Tibial nerve (tissue), 4 donors: ENCODE measurements around the gene VPS26B. TPM values are rescaled to one million over a fixed set of nuclear protein-coding genes. Genes with fewer than 3 reads are reported as not detected.

Experiments used
- DNase-seq, 2 donors: peaks; one replicate each; pipeline ENCODE4 v3.0.0-alpha.2; 2019; ENCODE audit warnings: low spot score in 2 of 2
- H3K27ac ChIP-seq, 4 donors: fragments of 200-600 bp; sonication (generic) in 3 of 4; one replicate each; pipeline ENCODE4 v1.5.1; 2017 to 2019; ENCODE audit warnings: mild to moderate bottlenecking in 1 of 4
- H3K27me3 ChIP-seq, 2 donors: fragments of 200-600 bp; sonication (generic) in 1 of 2; one replicate each; pipeline versions ENCODE4 v1.5.1 to v1.6.0; 2017 to 2019
- H3K36me3 ChIP-seq, 3 donors: fragments of 200-600 bp; sonication (generic); one replicate each; pipeline ENCODE4 v1.5.1; 2018 to 2019
- H3K4me1 ChIP-seq, 4 donors: fragments of 200-600 bp; sonication (generic) in 3 of 4; one replicate each; pipeline ENCODE4 v1.5.1; 2017 to 2019
- H3K4me3 ChIP-seq, 4 donors: fragments of 200-600 bp; sonication (generic) in 3 of 4; one replicate each; pipeline ENCODE4 v1.5.1; 2017 to 2019; ENCODE audit warnings: mild to moderate bottlenecking in 1 of 4, moderate library complexity in 1 of 4
- H3K9me3 ChIP-seq, 4 donors: fragments of 200-600 bp; sonication (generic) in 3 of 4; one replicate each; pipeline ENCODE4 v1.5.1; 2017 to 2019
- EP300 ChIP-seq, 2 donors: sonication (generic); formaldehyde crosslinking; IDR thresholded peaks; one replicate each; pipeline ENCODE4 v1.6.1; 2017; ENCODE audit warnings: antibody characterized with exemption in 2 of 2, mild to moderate bottlenecking in 1 of 2
- POLR2A ChIP-seq, 2 donors: fragments of 450-650 bp; IDR thresholded peaks; one replicate each; pipeline ENCODE4 v1.6.1; 2017; ENCODE audit warnings: antibody characterized with exemption in 2 of 2, mild to moderate bottlenecking in 2 of 2, moderate library complexity in 2 of 2
- WGBS, 2 donors: methylation state at CpG; one replicate each; pipeline ENCODE4 v1.1.5; 2018; 5-methylcytosine and 5-hydroxymethylcytosine counted together
- total RNA-seq, 4 donors: library from RNA; depleted of rRNA; stranded (reverse); fragments of >200 nt; gene quantifications; one replicate each; pipeline ENCODE4 v1.1.0, GENCODE V29; 2016
- TF ChIP-seq, protein P1 (sequence below), 5 experiments: fragments of 200-600 bp in 3 of 5; fragments of 450-650 bp in 2 of 5; sonication (generic) in 3 of 5; IDR thresholded peaks; one replicate each; pipeline ENCODE4 v1.5.1; 2016 to 2019; ENCODE audit warnings: antibody characterized with exemption in 5 of 5, mild to moderate bottlenecking in 3 of 5, moderate library complexity in 2 of 5

Gene VPS26B
- total RNA-seq, 4 donors from 2014 or later: 32.7 to 35.9 (median 33.3) TPM

GRCh38 chr11:134270250-134270714 is 45.8 kb downstream of the VPS26B start:
- no peak overlapping the region for H3K4me3 ChIP-seq

DNA sequence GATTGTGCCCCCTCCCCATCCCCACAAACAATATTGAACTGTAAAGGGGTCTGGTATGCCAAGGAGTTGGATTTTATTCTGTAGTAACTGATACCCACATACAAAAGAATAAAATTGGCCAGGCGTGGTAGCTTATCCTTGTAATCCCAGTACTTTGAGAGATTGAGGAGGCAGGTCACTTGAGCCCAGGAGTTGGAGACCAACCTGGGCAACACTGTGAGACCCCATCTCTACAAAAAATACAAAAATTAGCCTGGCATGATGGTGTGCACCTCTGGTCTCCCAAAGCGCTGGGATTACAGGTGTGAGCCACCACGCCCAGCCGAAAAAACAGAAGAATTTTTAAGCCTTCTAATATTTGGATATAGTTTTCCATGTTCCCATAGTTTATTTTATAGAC is 47.5 kb downstream of the VPS26B start:
- Histone ChIP-seq H3K4me1 (peaks cover 0 to 25% (median 7%) of the 10 kb centered on the region in 4 donors), H3K4me3 (no peak overlapping the region), H3K27me3 (peaks cover 0 to 63% of the 10 kb centered on the region in 2 donors), H3K27ac (no peak overlapping the region), H3K9me3 (no peaks in the 10 kb centered on the region), H3K36me3 (no peaks in the 10 kb centered on the region)
- DNase-seq: no peak
- no peak for TF ChIP-seq POLR2A (IDR thresholded peaks at IDR 0.05)
- no peak for TF ChIP-seq EP300 (IDR thresholded peaks at IDR 0.05)
- TF ChIP-seq, protein P1, sequence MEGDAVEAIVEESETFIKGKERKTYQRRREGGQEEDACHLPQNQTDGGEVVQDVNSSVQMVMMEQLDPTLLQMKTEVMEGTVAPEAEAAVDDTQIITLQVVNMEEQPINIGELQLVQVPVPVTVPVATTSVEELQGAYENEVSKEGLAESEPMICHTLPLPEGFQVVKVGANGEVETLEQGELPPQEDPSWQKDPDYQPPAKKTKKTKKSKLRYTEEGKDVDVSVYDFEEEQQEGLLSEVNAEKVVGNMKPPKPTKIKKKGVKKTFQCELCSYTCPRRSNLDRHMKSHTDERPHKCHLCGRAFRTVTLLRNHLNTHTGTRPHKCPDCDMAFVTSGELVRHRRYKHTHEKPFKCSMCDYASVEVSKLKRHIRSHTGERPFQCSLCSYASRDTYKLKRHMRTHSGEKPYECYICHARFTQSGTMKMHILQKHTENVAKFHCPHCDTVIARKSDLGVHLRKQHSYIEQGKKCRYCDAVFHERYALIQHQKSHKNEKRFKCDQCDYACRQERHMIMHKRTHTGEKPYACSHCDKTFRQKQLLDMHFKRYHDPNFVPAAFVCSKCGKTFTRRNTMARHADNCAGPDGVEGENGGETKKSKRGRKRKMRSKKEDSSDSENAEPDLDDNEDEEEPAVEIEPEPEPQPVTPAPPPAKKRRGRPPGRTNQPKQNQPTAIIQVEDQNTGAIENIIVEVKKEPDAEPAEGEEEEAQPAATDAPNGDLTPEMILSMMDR (IDR thresholded peaks at IDR 0.05): no peak
- WGBS, 2 donors: 91 to 98% methylated on average over 4 of the region's 4 CpGs

More at GRCh38 chr11:134270250-134270714, 45.8 kb downstream of the VPS26B start:
- Histone ChIP-seq H3K36me3 (peaks cover 0 to under 1% (median 0%) of the 10 kb centered on the region in 3 donors), H3K4me1 (peaks cover 0 to 16% (median 0%) of the 10 kb centered on the region in 4 donors), H3K9me3 (no peaks in the 10 kb centered on the region), H3K27ac (no peak overlapping the region), H3K27me3 (peaks cover 0 to 47% of the 10 kb centered on the region in 2 donors)
- 45 to 54% methylated on average over 5 of the region's 5 CpGs for WGBS, 2 donors
- TF ChIP-seq, protein P1 (IDR thresholded peaks at IDR 0.05): no peak
- TF ChIP-seq POLR2A (IDR thresholded peaks at IDR 0.05) (no peak), EP300 (IDR thresholded peaks at IDR 0.05) (no peak)
- no peak for DNase-seq

GRCh38 chr11:134272381-134273316 is 48.2 kb downstream of the VPS26B start:
- Histone ChIP-seq H3K9me3 (no peaks in the 10 kb centered on the region), H3K4me1 (peaks cover 0 to 25% (median 8%) of the 10 kb centered on the region in 4 donors), H3K36me3 (no peaks in the 10 kb centered on the region), H3K4me3 (no peak overlapping the region), H3K27ac (no peak overlapping the region), H3K27me3 (peaks cover 0 to 70% of the 10 kb centered on the region in 2 donors)
- DNase-seq: no peak
- TF ChIP-seq EP300 (IDR thresholded peaks at IDR 0.05) (no peak), POLR2A (IDR thresholded peaks at IDR 0.05) (no peak)
- TF ChIP-seq, protein P1 (IDR thresholded peaks at IDR 0.05): no peak
- 36 to 40% methylated on average over 18 of the region's 18 CpGs for WGBS, 2 donors

DNA sequence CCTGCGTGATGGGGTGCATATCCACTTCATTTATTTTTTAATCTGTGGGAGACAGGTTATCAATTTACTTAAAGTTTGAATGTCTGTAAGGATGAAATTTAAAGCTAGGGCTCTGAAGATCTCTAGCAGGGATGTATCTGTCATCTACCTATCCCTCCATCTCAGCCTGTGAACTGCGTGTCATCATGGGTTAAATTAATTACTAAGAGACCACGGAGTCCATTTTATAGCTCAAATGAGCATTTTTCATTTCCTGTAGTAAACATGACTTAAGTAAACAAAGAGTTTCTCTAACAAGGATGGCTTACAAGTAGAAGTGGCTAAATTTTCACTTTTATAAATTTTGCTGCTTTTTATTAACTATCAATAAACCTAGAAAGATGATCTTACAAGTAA is 48.8 kb downstream of the VPS26B start:
- DNase-seq: no peak
- 41 to 49% methylated on average over 3 of the region's 3 CpGs for WGBS, 2 donors
- Histone ChIP-seq H3K9me3 (peaks cover 0 to 3% (median 0%) of the 10 kb centered on the region in 4 donors), H3K27ac (no peak overlapping the region), H3K27me3 (peaks cover 0 to 77% of the 10 kb centered on the region in 2 donors), H3K4me3 (no peak overlapping the region), H3K4me1 (peaks cover 0 to 23% (median 8%) of the 10 kb centered on the region in 4 donors), H3K36me3 (no peaks in the 10 kb centered on the region)
- TF ChIP-seq, protein P1 (IDR thresholded peaks at IDR 0.05): no peak
- no peak for TF ChIP-seq EP300 (IDR thresholded peaks at IDR 0.05)
- TF ChIP-seq POLR2A (IDR thresholded peaks at IDR 0.05): no peak

DNA sequence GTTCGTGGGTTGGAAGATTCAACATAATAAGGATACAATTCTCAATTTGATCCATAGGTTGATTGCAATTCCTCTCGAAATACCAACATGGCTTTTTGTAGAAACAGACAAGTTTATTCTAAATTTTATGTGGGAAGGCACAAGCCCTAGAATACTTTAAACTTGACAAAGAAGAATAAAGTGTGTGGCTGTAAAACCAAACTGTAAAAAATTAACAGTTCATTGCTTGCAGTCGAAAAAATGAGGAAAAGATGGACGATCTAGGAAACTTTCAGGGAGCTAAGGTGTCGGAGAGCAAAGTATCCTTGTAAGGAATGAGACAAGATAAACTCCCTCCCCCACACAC is 50.7 kb downstream of the VPS26B start:
- no peak overlapping the region for H3K27ac ChIP-seq
- no peak overlapping the region for H3K4me3 ChIP-seq
- WGBS, 2 donors: 29 to 31% methylated on average over 5 of the region's 5 CpGs
- peaks cover 0 to 6% (median 0%) of the 10 kb centered on the region in 4 donors for H3K9me3 ChIP-seq
- no peak for TF ChIP-seq EP300 (IDR thresholded peaks at IDR 0.05)
- no peak for TF ChIP-seq POLR2A (IDR thresholded peaks at IDR 0.05)
- TF ChIP-seq, protein P1 (IDR thresholded peaks at IDR 0.05): no peak
- peaks cover 0 to 23% (median 8%) of the 10 kb centered on the region in 4 donors for H3K4me1 ChIP-seq
- DNase-seq: no peak
- H3K27me3 ChIP-seq: peaks cover 0 to 95% of the 10 kb centered on the region in 2 donors
- no peaks in the 10 kb centered on the region for H3K36me3 ChIP-seq
